Vagina (tissue), 2 donors: Measurements from ENCODE around the gene NMRAL1. TPM values are rescaled to one million over a fixed set of nuclear protein-coding genes. Genes with fewer than 3 reads are reported as not detected.

Experiments used
- DNase-seq, 2 donors: peaks; one replicate each; pipeline ENCODE4 v3.0.0-alpha.2; 2017; ENCODE audit errors: extremely low spot score in 2 of 2
- H3K27ac ChIP-seq: fragments of 200-600 bp; sonication (generic); one replicate; pipeline ENCODE4 v1.5.1; 2019
- H3K27me3 ChIP-seq: fragments of 200-600 bp; sonication (generic); one replicate; pipeline ENCODE4 v1.5.1; 2019
- H3K36me3 ChIP-seq, 2 donors: fragments of 200-600 bp; sonication (generic); one replicate each; pipeline ENCODE4 v1.5.1; 2017 to 2019
- H3K4me1 ChIP-seq: fragments of 200-600 bp; sonication (generic); one replicate; pipeline ENCODE4 v1.5.1; 2019
- H3K4me3 ChIP-seq, 2 donors: fragments of 200-600 bp; sonication (generic); 1 replicate in 1 of 2; 2 replicates in 1 of 2; pipeline ENCODE4 v1.5.1; 2016 to 2019
- H3K9me3 ChIP-seq: fragments of 200-600 bp; sonication (generic); one replicate; pipeline ENCODE4 v1.5.1; 2019
- POLR2A ChIP-seq, 2 donors: fragments of 450-650 bp; IDR thresholded peaks; one replicate each; pipeline ENCODE4 v1.6.1; 2017; ENCODE audit warnings: antibody characterized with exemption in 2 of 2, mild to moderate bottlenecking in 2 of 2, moderate library complexity in 2 of 2
- POLR2AphosphoS5 ChIP-seq, 2 donors: sonication (generic); formaldehyde crosslinking; IDR thresholded peaks; one replicate each; pipeline ENCODE4 v1.9.0; 2017; ENCODE audit warnings: antibody characterized with exemption in 2 of 2, mild to moderate bottlenecking in 2 of 2, low read depth in 1 of 2; ENCODE audit not compliant: insufficient read depth in 1 of 2
- intact Hi-C: fragments of 100-400 bp; cut with DNase I; formaldehyde crosslinking; loops from one replicate; pipeline ENCODE4 v1.15.1; 2023
- small RNA-seq: library from RNA; depleted of rRNA; stranded (forward); fragments of <200 nt; gene quantifications from one replicate; pipeline ENCODE3, GENCODE V24; 2016
- total RNA-seq: library from RNA; depleted of rRNA; stranded (reverse); fragments of >200 nt; gene quantifications from one replicate; pipeline ENCODE4 v1.2.3, GENCODE V29; 2016
- TF ChIP-seq, protein P1 (sequence below), 3 experiments: fragments of 450-650 bp in 2 of 3; fragments of 200-600 bp in 1 of 3; sonication (generic) in 1 of 3; IDR thresholded peaks; one replicate each; pipeline ENCODE4 v1.5.1; 2017 to 2019; ENCODE audit warnings: antibody characterized with exemption in 3 of 3, mild to moderate bottlenecking in 2 of 3, moderate library complexity in 2 of 3

The NMRAL1 gene
- total RNA-seq, 1 donor from 2014 or later = 35.6 TPM

GRCh38 chr16:4415538-4416199 lies 58.8 kb downstream of the NMRAL1 start:
- H3K4me1 ChIP-seq = peaks cover 18% of the 10 kb centered on the region
- H3K9me3 ChIP-seq = no peaks in the 10 kb centered on the region
- TF ChIP-seq, protein P1, sequence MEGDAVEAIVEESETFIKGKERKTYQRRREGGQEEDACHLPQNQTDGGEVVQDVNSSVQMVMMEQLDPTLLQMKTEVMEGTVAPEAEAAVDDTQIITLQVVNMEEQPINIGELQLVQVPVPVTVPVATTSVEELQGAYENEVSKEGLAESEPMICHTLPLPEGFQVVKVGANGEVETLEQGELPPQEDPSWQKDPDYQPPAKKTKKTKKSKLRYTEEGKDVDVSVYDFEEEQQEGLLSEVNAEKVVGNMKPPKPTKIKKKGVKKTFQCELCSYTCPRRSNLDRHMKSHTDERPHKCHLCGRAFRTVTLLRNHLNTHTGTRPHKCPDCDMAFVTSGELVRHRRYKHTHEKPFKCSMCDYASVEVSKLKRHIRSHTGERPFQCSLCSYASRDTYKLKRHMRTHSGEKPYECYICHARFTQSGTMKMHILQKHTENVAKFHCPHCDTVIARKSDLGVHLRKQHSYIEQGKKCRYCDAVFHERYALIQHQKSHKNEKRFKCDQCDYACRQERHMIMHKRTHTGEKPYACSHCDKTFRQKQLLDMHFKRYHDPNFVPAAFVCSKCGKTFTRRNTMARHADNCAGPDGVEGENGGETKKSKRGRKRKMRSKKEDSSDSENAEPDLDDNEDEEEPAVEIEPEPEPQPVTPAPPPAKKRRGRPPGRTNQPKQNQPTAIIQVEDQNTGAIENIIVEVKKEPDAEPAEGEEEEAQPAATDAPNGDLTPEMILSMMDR (IDR thresholded peaks at IDR 0.05) = peak in 1 of 3 experiments; percentile 17
- TF ChIP-seq POLR2AphosphoS5 (IDR thresholded peaks at IDR 0.05; ENCODE audit: insufficient read depth in 1 of 2, low read depth in 1 of 2) = no peak
- peak overlapping the region; percentile 73 for H3K27ac ChIP-seq
- DNase-seq = no peak
- no peaks in the 10 kb centered on the region for H3K27me3 ChIP-seq
- peak overlapping the region; percentile 99 for H3K4me3 ChIP-seq
- peaks cover 0 to 9% of the 10 kb centered on the region in 2 donors for H3K36me3 ChIP-seq
- intact Hi-C loops = no loop called here

- H3K27me3 ChIP-seq = no peaks in the 10 kb centered on the region
- H3K36me3 ChIP-seq = peaks cover 0 to 9% of the 10 kb centered on the region in 2 donors
- TF ChIP-seq POLR2A (IDR thresholded peaks at IDR 0.05) (no peak), POLR2AphosphoS5 (IDR thresholded peaks at IDR 0.05; ENCODE audit: insufficient read depth in 1 of 2, low read depth in 1 of 2) (no peak)
- TF ChIP-seq, protein P1 (IDR thresholded peaks at IDR 0.05) = no peak
- H3K27ac ChIP-seq = no peak overlapping the region
- H3K9me3 ChIP-seq = no peaks in the 10 kb centered on the region
- intact Hi-C loops = no loop called here
- H3K4me1 ChIP-seq = peaks cover 25% of the 10 kb centered on the region
- DNase-seq = no peak
- H3K4me3 ChIP-seq = no peak overlapping the region
These were observed 60.1 kb downstream of the NMRAL1 start for GRCh38 chr16:4414187-4414917.

DNA sequence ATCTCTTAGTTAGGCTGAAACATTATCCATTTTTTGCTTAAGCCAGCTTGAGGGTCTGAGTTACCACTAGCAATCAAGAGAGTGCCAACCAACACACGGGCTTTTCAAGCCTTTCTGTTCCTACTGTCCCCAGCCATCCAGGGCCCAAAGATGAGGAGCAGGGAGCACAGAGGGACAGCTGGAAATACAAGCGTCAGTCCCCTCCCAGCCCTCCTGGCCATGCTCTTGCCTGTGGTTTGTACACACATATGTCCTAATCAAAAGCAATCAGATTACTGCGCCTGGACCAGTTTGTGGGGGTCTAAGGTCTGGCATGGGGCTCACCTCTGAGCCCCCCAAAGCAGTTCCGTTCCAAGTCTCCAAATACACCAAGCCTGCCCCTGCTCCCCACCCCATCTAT lies 61.6 kb downstream of the NMRAL1 start:
- no peak for DNase-seq
- H3K4me3 ChIP-seq = no peak overlapping the region
- H3K4me1 ChIP-seq = peaks cover 25% of the 10 kb centered on the region
- H3K36me3 ChIP-seq = peaks cover 0 to 14% of the 10 kb centered on the region in 2 donors
- intact Hi-C loops = no loop called here
- H3K27me3 ChIP-seq = no peaks in the 10 kb centered on the region
- TF ChIP-seq, protein P1 (IDR thresholded peaks at IDR 0.05) = no peak
- TF ChIP-seq POLR2A (IDR thresholded peaks at IDR 0.05) (no peak), POLR2AphosphoS5 (IDR thresholded peaks at IDR 0.05; ENCODE audit: insufficient read depth in 1 of 2, low read depth in 1 of 2) (no peak)
- no peak overlapping the region for H3K27ac ChIP-seq
- H3K9me3 ChIP-seq = no peaks in the 10 kb centered on the region

GRCh38 chr16:4412159-4412558 lies 62.3 kb downstream of the NMRAL1 start:
- peaks cover 25% of the 10 kb centered on the region for H3K4me1 ChIP-seq

More at GRCh38 chr16:4412159-4412558, 62.3 kb downstream of the NMRAL1 start:
- peaks cover 0 to 19% of the 10 kb centered on the region in 2 donors for H3K36me3 ChIP-seq
- H3K27me3 ChIP-seq = no peaks in the 10 kb centered on the region
- no peaks in the 10 kb centered on the region for H3K9me3 ChIP-seq
- DNase-seq = no peak
- no peak overlapping the region for H3K4me3 ChIP-seq
- H3K27ac ChIP-seq = no peak overlapping the region
- TF ChIP-seq, protein P1 (IDR thresholded peaks at IDR 0.05) = no peak
- TF ChIP-seq POLR2AphosphoS5 (IDR thresholded peaks at IDR 0.05; ENCODE audit: insufficient read depth in 1 of 2, low read depth in 1 of 2) (no peak), POLR2A (IDR thresholded peaks at IDR 0.05) (no peak)
- intact Hi-C loops = no loop called here

Small RNAs within 50 kb of the gene (small RNA-seq; reads per million reads assigned to genes)
- not detected for gene AC012676.2

Other genes with a start within 250 kb of the NMRAL1 start
- 1.5 TPM for gene SRL, start 232.5 kb downstream of the NMRAL1 start, total RNA-seq
- gene TFAP4, start 201.6 kb downstream of the NMRAL1 start, total RNA-seq = 6.9 TPM
- 6.9 TPM for gene GLIS2, start 158.6 kb downstream of the NMRAL1 start, total RNA-seq
- gene PAM16, start 123.3 kb downstream of the NMRAL1 start, total RNA-seq = 76.1 TPM
- 37.6 TPM for gene VASN, start 102.8 kb downstream of the NMRAL1 start, total RNA-seq
- 30.9 TPM for gene CORO7, start 58.0 kb downstream of the NMRAL1 start, total RNA-seq
- gene DNAJA3, start 48.8 kb downstream of the NMRAL1 start, total RNA-seq = 33.6 TPM
- 52.8 TPM for gene HMOX2, start 1.8 kb upstream of the NMRAL1 start, total RNA-seq
- gene CDIP1, start 64.1 kb upstream of the NMRAL1 start, total RNA-seq = 13.3 TPM
- not detected for gene C16orf96, start 81.7 kb upstream of the NMRAL1 start, total RNA-seq
- 16.9 TPM for gene UBALD1, start 140.3 kb upstream of the NMRAL1 start, total RNA-seq
- 40.8 TPM for gene MGRN1, start 150.2 kb upstream of the NMRAL1 start, total RNA-seq
- 28.5 TPM for gene NUDT16L1, start 218.9 kb upstream of the NMRAL1 start, total RNA-seq